OCI-LY7 (cell line): ENCODE data around the gene ZNF365. TPM values are rescaled to one million over a fixed set of nuclear protein-coding genes. Genes with fewer than 3 reads are reported as not detected.

Experiments used
- BruUV-seq: library from RNA; stranded (reverse); fragments of 400-500 nt; replicated peaks from 2 replicates; lab custom pipeline; 2021; lab: Mats Ljungman, UMichigan
- CTCF ChIA-PET: fragments of 300-600 bp; sonication (Branson Sonifier 250); formaldehyde crosslinking; loops from one replicate; lab custom pipeline; 2022; ENCODE audit warnings: antibody characterized with exemption; ENCODE audit not compliant: unreplicated experiment; lab: Charles Lee
- POLR2A ChIA-PET: fragments of 300-600 bp; sonication (Branson Sonifier 250); formaldehyde crosslinking; loops from one replicate; lab custom pipeline; 2022; ENCODE audit warnings: antibody characterized with exemption; lab: Charles Lee
- DNase-seq: peaks from one replicate; pipeline ENCODE4 v3.0.0-alpha.2; 2015; ENCODE audit warnings: low spot score
- H2AFZ ChIP-seq: fragments of 200-600 bp; sonication (generic), shearing (Covaris generic); 2 replicates; pipeline ENCODE4 v1.6.1; 2014; ENCODE audit warnings: mild to moderate bottlenecking, antibody characterized with exemption, low read length, moderate library complexity
- H3K27ac ChIP-seq: fragments of 200-600 bp; sonication (generic); 2 replicates; pipeline ENCODE4 v1.5.1; 2014; ENCODE audit warnings: mixed run types, low read depth, mild to moderate bottlenecking, moderate library complexity, low read length, inconsistent platforms; ENCODE audit not compliant: poor library complexity, severe bottlenecking
- H3K36me3 ChIP-seq: fragments of 200-600 bp; sonication (generic); 2 replicates; pipeline ENCODE4 v1.6.1; 2014; ENCODE audit warnings: mild to moderate bottlenecking, antibody characterized with exemption, low read length, moderate library complexity, mixed read lengths; ENCODE audit not compliant: insufficient read depth
- H3K4me1 ChIP-seq: fragments of 200-600 bp; sonication (generic); 2 replicates; pipeline ENCODE4 v1.5.1; 2014; ENCODE audit warnings: mild to moderate bottlenecking, low read length; ENCODE audit not compliant: insufficient read depth, poor library complexity, severe bottlenecking
- H3K4me2 ChIP-seq: fragments of 200-600 bp; sonication (generic); 2 replicates; pipeline ENCODE4 v1.6.1; 2014; ENCODE audit warnings: mild to moderate bottlenecking, low read length
- H3K4me3 ChIP-seq: fragments of 200-600 bp; sonication (generic); 2 replicates; pipeline ENCODE4 v1.5.1; 2014; ENCODE audit warnings: mild to moderate bottlenecking, low read depth, low read length; ENCODE audit not compliant: poor library complexity, severe bottlenecking
- H3K79me2 ChIP-seq: fragments of 200-600 bp; sonication (generic); 2 replicates; pipeline ENCODE4 v1.6.1; 2016; ENCODE audit warnings: low read depth, mild to moderate bottlenecking, low read length, moderate library complexity, mixed read lengths; ENCODE audit not compliant: insufficient read depth
- H3K9me2 ChIP-seq: fragments of 200-600 bp; sonication (generic); 2 replicates; pipeline ENCODE4 v1.6.1; 2016; ENCODE audit warnings: mild to moderate bottlenecking, low read length, mixed read lengths; ENCODE audit not compliant: insufficient read depth
- H3K9me3 ChIP-seq: fragments of 200-600 bp; sonication (generic); 2 replicates; pipeline ENCODE4 v1.6.1; 2014; ENCODE audit warnings: mild to moderate bottlenecking, mixed run types, low read length, mixed read lengths
- H4K20me1 ChIP-seq: fragments of 200-600 bp; sonication (generic); 2 replicates; pipeline ENCODE4 v1.6.1; 2014; ENCODE audit warnings: mild to moderate bottlenecking, antibody characterized with exemption, low read length, moderate library complexity, mixed read lengths; ENCODE audit not compliant: insufficient read depth
- EZH2phosphoT487 ChIP-seq: fragments of 200-600 bp; sonication (generic); IDR thresholded peaks from 2 replicates; pipeline ENCODE4 v1.6.1; 2018; ENCODE audit warnings: low read depth, borderline replicate concordance, mild to moderate bottlenecking, mixed run types, antibody characterized with exemption, low read length, moderate library complexity, mixed read lengths
- intact Hi-C: fragments of 100-400 bp; cut with micrococcal nuclease; formaldehyde crosslinking; loops from one replicate; pipeline ENCODE4 v1.10.0; 2022; ENCODE audit not compliant: unreplicated experiment
- total RNA-seq, 2 experiments: library from RNA; depleted of rRNA in 1 of 2; stranded (reverse); fragments of >200 nt in 1 of 2; shearing (Covaris generic) in 1 of 2; gene quantifications; 2 replicates each; pipeline ENCODE4 v1.2.3, GENCODE V29; 2014 to 2022
- TF ChIP-seq, protein P1 (sequence below): fragments of 200-600 bp; sonication (generic); conservative IDR thresholded peaks from 2 replicates; pipeline ENCODE4 v1.5.1; 2014; ENCODE audit warnings: mild to moderate bottlenecking, antibody characterized with exemption, low read length, moderate library complexity, mixed read lengths

The ZNF365 gene
- total RNA-seq, 2 experiments from 2014 or later = not detected

- DNase-seq = no peak
- H3K9me3 ChIP-seq = no peaks in the 10 kb centered on the region
- BruUV-seq = no TSS peak
- intact Hi-C loops = no loop called here
- H3K36me3 ChIP-seq = no peaks in the 10 kb centered on the region
- no peak for TF ChIP-seq EZH2phosphoT487
- TF ChIP-seq, protein P1, sequence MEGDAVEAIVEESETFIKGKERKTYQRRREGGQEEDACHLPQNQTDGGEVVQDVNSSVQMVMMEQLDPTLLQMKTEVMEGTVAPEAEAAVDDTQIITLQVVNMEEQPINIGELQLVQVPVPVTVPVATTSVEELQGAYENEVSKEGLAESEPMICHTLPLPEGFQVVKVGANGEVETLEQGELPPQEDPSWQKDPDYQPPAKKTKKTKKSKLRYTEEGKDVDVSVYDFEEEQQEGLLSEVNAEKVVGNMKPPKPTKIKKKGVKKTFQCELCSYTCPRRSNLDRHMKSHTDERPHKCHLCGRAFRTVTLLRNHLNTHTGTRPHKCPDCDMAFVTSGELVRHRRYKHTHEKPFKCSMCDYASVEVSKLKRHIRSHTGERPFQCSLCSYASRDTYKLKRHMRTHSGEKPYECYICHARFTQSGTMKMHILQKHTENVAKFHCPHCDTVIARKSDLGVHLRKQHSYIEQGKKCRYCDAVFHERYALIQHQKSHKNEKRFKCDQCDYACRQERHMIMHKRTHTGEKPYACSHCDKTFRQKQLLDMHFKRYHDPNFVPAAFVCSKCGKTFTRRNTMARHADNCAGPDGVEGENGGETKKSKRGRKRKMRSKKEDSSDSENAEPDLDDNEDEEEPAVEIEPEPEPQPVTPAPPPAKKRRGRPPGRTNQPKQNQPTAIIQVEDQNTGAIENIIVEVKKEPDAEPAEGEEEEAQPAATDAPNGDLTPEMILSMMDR = no peak
- ChIA-PET CTCF (no interaction called here), POLR2A (interaction anchor here (0.6 kb wide), 1 partner anchor 150 kb away, joined by 3 read pairs; no protein-coding TSS in a partner anchor)
- no peaks in the 10 kb centered on the region for H3K79me2 ChIP-seq
- no peaks in the 10 kb centered on the region for H4K20me1 ChIP-seq
- no peak overlapping the region for H3K4me2 ChIP-seq
- H3K27ac ChIP-seq = no peak overlapping the region
- no peaks in the 10 kb centered on the region for H3K9me2 ChIP-seq
- no peak overlapping the region for H2AFZ ChIP-seq
- no peak overlapping the region for H3K4me3 ChIP-seq
- no peaks in the 10 kb centered on the region for H3K4me1 ChIP-seq
These were observed 16.5 kb downstream of the ZNF365 start for GRCh38 chr10:62390497-62391176.

DNA sequence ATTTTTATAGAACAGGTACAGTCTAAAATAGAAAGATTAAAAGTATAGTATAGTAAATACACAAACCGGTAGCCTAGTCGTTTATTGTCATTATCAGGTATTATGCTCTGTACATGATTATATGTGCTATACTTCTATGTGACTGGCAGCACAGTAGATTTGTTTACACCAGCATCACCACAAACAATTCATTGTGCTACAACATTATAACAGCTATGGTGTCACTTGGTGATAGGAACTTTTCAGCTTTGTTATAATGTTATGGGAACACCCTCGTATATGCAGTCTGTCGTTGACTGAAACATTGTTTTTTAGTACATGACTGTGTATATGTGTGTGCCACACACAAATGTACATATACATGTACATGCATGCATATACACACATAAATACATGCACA, 19.1 kb downstream of the ZNF365 start:
- ChIA-PET POLR2A (interaction anchor here (0.6 kb wide), 1 partner anchor 1267 kb away, joined by 3 read pairs; no protein-coding TSS in a partner anchor), CTCF (no interaction called here)
- no peak for TF ChIP-seq EZH2phosphoT487
- TF ChIP-seq, protein P1 = no peak

GRCh38 chr10:62394556-62395018, 20.4 kb downstream of the ZNF365 start:
- no peaks in the 10 kb centered on the region for H3K4me1 ChIP-seq
- TF ChIP-seq EZH2phosphoT487 = no peak
- TF ChIP-seq, protein P1 = no peak
- no peaks in the 10 kb centered on the region for H3K79me2 ChIP-seq
- H3K4me2 ChIP-seq = no peak overlapping the region
- no peak overlapping the region for H3K27ac ChIP-seq
- H3K9me2 ChIP-seq = no peaks in the 10 kb centered on the region
- H3K4me3 ChIP-seq = no peak overlapping the region
- BruUV-seq = no TSS peak
- intact Hi-C loops = no loop called here
- H3K36me3 ChIP-seq = no peaks in the 10 kb centered on the region
- H4K20me1 ChIP-seq = no peaks in the 10 kb centered on the region
- POLR2A ChIA-PET = no interaction called here
- DNase-seq = no peak
- CTCF ChIA-PET = no interaction called here
- H2AFZ ChIP-seq = no peak overlapping the region
- H3K9me3 ChIP-seq = no peaks in the 10 kb centered on the region

More for the DNA sequence above, 19.1 kb downstream of the ZNF365 start:
- Histone ChIP-seq H3K79me2 (no peaks in the 10 kb centered on the region), H3K4me1 (no peaks in the 10 kb centered on the region), H4K20me1 (no peaks in the 10 kb centered on the region), H3K27ac (no peak overlapping the region), H3K4me2 (no peak overlapping the region), H3K4me3 (no peak overlapping the region), H3K36me3 (no peaks in the 10 kb centered on the region), H3K9me3 (no peaks in the 10 kb centered on the region), H3K9me2 (no peaks in the 10 kb centered on the region), H2AFZ (no peak overlapping the region)
- no peak for DNase-seq
- BruUV-seq = no TSS peak
- intact Hi-C loops = no loop called here
